Activated gamma-delta T cell (primary cell): ENCODE data around the gene GALNS.
"Not testable (repeated sequence)": the region's sequence is repeated elsewhere in the genome, so short reads cannot be mapped to it uniquely, and the experiment has no call there.

Experiments
- DNase-seq: peaks from one replicate; lab custom pipeline; 2025; lab: John Stamatoyannopoulos, UW
- total RNA-seq, 2 donors: gene quantifications; one replicate each; lab custom pipeline; 2026; lab: John Stamatoyannopoulos, UW

Gene GALNS, protein sequence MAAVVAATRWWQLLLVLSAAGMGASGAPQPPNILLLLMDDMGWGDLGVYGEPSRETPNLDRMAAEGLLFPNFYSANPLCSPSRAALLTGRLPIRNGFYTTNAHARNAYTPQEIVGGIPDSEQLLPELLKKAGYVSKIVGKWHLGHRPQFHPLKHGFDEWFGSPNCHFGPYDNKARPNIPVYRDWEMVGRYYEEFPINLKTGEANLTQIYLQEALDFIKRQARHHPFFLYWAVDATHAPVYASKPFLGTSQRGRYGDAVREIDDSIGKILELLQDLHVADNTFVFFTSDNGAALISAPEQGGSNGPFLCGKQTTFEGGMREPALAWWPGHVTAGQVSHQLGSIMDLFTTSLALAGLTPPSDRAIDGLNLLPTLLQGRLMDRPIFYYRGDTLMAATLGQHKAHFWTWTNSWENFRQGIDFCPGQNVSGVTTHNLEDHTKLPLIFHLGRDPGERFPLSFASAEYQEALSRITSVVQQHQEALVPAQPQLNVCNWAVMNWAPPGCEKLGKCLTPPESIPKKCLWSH
- total RNA-seq, result 42.7 to 55.1 reads per million in 2 donors

DNA sequence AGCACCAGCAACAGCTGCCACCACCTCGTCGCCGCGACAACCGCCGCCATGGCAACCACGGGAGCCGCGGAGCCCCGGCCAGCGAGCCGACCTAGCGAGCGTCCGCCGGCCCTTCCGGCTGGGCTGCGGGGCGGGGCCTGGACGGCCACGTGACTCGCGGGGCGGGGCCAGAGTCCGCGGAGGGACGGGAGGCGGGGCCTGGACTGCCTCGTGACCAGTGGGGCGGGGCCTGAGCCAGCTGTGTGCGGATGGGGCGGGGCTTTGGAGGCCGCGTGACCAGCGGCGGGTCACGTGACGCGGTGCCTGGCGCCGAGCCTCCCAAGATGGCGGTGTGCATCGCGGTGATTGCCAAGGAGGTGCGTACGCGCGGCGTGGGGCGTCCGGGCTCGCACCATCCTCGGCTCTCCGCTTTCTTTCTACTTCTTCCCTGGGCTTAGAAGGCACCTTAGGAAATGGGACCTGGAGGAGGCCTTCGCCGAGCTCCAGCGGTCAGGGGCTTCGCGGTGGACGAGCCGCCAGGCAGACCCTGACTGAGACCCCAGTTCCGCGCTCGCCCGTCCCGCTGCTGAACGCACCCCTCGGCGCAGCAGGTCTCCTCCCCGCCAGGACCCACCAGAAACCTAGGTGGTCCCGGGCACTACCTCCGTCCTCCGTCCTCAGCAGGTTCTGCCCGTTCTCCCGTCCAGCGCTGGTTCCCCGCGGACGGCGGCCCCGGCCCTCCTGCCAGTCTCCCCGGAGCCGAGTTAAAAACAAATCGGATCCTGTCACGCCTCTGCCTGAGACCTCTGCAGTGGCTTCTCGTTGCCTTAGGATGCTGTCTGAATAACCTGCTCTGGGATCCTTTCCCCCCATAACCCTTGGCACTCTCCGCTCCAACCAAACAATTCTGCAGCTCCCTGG is at the start of gene GALNS, which contains the start of gene TRAPPC2L:
Gene GALNS (minus strand): TSS at position 120 of the 900 bp plus-strand sequence. CDS start 70 bp downstream, at position 50.
Gene TRAPPC2L (plus strand): TSS at position 300 of the 900 bp plus-strand sequence. CDS start 24 bp downstream, at position 324.
- peak; percentile 97 for DNase-seq

DNA sequence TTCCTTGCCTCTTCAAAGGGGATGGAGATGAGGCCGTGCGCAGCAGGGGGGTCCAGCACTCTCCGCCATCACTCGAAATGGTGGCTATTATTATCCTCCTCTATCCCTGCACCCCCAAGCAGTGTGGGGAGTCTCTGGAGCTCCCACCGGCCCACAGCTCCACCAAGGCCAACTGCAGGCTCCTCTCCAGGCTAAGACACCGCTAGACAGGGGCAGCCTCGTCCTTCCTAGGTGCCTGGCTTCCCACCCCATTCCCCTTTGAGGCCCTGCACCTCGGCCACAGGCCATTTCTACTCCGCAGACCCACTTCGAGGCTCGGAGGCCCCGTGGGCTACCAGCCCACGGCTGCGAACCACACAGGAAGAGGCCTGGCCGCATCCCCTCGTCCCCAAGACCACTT is 49.3 kb upstream of the GALNS start:
- DNase-seq, result no peak

DNA sequence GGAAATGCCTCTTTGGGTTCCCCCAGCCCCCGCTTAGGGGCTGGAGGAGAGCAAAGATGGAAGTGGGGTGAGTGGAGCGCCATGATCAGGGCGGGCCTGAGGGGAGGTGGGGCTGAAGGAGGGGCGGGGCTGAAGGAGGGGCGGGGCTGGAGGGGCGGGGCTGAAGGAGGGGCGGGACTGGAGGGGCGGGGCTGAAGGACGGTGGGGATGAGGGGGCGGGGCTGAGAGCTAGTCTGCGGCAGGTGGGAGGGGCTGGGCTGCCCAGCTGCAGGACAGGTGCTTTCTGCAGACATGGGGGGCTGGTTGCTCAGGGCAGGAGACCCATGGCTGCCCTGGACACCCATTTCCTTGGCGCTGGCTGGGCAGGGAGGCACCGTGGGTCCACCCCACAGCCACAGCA is 48.8 kb upstream of the GALNS start:
- no peak for DNase-seq

DNA sequence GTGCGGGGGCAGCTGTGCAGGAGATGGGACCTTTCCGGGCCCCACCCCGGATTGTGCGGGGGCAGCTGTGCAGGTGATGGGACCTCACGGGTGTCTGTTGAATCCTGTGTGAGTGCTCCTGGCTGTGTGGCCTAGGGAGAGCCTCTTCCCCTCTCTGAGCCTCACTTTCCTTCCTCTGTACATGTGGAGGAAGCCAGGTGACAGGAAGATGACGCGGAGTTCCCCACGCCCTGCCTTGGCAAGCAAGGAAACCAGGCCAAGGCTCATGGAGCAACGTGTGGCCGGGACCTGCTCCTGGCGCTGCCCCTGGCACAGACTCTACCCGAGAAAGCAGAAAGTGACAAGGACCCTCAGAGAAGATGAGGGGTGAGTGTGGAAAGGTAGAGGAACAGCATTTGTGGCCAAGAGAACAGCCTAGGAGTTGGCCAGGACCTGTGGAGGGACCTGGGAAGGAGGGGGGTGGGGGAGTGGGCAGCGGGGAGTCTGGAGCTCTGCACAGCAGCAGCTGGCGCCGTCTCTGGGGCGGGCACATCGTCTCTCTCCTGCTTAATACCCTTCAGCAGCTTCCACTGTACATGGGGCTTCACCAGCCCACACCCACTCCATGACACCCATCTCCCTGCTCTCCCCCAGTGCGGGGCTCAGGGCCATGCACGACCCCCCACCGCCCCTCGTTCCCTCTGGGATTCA is 48.1 kb upstream of the GALNS start:
- no peak for DNase-seq

DNA sequence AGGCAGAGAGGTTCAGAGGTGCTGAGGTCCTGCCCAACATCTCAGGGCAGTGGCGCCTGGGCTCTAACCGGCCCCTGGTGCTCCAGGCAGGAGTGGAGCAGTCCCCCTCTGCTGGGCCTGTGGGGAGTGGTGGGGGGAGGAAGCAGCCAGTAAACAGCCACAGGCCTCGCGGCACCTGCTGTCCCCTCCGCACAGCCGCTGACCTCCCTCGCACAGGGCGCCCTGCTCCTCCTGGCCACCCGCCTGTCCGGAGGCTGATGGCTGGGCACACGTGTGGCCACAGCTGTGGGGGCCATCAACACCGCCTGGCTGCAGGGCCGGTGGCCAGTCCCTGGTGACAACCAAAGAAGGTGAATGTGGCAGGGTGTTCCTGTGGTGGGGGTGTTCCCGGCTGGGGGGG is 46.5 kb upstream of the GALNS start:
- DNase-seq, result no peak

DNA sequence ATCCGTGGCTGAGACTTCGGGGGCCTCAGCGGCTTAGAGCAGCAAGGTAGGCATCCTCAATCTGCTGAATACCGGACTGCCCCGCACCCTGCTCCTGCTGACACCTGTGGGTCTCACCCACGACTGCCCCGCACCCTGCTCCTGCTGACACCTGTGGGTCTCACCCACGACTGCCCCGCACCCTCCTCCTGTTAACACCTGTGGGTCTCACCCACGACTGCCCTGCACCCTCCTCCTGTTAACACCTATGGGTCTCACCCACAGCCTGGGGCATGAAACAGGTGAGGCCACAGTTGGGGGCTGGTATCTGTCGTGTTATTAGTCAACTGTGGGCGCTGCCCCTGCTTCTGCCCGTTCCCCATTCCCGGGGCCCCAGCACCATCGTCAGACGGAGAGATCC is 46.0 kb upstream of the GALNS start:
- DNase-seq, result no peak

DNA sequence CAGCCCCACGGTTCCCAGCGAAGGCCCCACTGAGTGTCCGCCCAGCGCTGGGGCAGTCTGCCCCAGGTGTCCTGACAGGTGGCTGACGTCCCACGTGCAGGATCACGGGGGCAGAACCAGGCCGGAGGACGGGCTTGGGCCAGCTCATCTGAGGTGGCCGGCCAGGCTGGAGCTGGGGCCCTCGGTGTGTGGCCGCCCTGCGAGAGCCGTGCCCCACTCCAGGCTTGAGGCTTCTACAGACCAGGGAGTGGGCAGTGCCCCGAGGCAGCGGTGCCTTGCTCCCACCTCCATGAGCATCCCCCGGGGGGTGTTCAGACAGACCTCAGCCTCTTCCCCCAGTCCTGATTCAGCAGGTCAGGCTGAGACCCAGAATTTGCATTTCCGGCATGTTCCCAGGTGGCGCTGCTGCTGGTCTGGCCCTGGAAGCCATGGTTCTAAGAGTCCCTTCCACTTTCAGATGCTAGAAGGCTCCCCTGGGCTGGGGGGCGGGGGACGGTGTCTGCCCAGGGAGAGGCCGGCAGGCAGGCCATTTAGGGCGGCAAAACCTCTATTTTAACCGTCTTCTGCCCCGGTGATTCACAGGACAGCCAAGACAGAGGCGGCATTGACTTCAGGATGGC is 45.1 kb upstream of the GALNS start:
- DNase-seq, result no peak

DNA sequence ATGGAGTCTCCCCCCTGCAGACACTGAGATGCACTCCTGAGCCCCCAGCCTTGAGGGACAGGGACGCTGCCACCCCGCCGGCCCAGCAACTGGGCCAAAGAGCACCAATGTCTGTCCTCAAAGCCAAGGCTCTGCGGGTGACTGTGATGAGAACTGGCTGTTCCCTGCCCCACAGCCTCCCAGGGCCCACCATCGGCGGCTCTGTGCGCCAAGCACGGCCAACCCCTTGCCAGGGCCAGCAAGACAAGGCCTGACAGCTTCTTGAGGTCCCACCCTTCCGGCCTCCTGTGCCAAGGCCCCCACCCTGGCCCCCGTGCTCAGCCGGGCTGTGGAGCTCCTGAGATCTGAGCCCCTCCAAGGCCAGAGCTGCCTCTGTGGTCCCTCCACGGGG is 43.9 kb upstream of the GALNS start:
- no peak for DNase-seq

DNA sequence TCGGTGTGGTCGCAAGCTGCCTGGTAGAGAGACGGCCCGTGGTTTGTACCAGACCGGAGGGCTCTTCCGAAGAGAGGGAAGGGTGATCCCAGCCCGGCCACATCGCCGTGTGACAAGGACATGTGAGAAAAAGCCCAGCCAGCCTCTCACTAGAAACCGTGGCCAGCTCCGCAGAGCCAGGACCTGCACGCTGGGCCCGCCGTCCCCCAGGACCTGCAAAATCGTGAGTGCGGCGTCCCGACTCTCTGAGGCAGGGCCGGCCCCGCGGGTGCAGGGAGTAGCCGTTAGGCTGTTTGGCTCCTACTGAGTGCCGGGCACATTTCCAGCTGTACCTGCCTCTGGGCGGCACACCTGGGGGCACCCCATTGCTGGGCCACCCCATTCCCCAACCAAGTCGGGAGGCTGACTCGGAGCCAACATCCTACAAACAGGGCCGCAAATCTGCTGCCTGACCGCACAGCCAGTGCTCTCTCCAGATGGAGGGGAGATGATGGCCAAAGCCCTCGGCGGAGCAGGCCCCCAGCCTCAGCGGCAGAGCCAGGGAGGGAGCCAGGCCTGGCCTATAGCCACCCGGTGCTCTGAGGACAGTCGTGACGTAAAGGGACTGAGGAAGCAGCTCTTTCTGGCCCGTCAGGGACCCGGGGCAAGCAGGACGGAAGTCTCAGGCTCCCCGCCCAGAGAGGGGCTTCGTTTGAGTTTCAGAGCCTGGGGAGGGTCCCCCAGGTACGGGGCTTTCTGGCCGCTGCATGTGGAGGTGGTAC is 43.3 kb upstream of the GALNS start:
- DNase-seq, result no peak

DNA sequence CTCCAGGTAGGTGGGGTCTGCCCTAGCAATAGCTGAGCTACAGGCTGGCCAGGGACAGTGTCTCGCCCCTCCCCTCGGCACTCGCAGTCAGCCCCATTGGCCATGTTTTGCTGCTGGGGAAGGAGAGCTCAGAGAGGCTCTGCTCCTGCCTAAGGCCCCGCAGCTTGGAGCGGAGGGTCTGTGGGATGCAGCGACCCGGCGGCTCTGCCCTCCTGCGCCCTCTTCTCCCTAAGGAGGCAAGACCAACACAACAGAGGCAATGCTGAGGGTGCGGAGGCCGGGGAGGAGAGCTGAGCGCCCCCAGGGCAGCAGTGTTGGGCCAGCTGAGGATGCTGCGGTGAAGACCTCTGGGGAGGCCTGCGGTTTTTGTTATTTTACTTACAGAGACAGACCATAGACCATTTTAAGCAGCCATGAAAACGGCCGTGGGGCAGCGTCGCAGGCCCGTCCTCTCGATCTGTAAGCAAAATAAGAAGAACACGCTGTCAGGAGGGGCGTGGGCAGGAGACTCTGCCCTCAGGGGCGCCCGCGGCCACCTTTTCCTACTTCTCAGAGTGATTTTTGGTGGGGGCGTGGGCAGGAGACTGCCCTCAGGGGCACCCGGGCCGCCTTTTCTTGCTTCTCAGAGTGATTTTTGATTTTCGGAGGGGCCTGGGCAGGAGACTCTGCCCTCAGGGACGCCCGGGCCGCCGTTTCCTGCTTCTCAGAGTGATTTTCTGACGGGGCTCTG is 41.1 kb upstream of the GALNS start:
- no peak for DNase-seq

DNA sequence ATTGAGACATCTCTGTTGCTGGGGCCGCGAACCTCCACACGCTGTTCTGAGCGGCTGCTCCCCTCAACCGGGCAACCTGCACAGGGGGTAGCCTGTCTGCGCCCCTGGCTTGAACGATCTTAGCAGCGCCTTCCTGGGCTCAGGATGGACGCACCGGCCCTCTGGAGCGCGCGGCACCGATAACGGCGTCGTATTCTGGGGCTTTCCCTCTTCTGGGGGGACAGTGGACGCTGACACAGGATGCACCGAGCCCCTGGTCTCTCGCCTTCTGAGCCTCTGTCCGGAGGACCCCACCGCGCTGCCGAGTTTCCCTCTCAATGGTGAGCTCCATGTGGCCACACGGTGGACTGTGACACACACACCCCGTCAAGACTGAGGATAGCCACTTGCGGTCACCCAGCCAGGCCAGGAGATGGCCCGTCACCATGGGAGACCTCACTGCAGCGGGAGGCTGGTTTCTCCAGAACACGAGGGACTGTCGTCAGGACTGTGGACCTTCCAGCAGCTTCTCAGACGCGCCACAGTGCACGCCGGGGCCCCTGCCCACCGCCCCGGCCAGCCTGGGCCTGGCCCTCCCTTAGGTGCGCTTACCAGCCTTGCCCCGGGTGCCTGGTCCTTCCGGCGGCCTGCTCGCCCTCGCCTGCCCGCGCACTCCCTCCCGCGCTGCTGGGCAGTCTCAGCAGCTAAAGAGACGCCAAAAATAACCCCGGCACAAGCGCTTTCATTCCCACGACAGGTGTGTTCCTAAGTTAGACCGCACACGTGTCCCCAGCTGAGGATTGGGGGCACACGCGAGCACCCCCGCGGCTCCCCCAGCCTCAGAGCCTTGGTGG is 39.7 kb upstream of the GALNS start:
- no peak for DNase-seq

DNA sequence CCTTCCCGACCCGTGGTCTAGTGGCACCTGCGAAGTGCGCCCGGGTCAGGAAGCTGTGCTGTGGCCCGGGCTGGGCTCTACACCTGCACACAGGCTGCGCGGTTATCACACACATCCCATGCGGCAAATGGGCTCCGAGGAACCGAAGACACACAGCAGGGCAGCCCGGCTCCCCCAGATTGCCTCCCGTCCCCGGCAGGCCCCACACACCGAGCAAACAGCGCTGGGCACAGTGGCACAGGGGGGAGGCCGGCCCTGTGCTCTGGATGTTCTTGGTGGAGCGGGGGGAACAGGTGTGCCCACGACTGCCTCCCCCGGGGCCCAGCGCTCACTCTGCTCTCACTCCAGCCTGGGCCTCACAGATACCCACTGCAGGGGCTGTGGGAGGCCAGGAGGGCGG is 38.6 kb upstream of the GALNS start:
- no peak for DNase-seq

DNA sequence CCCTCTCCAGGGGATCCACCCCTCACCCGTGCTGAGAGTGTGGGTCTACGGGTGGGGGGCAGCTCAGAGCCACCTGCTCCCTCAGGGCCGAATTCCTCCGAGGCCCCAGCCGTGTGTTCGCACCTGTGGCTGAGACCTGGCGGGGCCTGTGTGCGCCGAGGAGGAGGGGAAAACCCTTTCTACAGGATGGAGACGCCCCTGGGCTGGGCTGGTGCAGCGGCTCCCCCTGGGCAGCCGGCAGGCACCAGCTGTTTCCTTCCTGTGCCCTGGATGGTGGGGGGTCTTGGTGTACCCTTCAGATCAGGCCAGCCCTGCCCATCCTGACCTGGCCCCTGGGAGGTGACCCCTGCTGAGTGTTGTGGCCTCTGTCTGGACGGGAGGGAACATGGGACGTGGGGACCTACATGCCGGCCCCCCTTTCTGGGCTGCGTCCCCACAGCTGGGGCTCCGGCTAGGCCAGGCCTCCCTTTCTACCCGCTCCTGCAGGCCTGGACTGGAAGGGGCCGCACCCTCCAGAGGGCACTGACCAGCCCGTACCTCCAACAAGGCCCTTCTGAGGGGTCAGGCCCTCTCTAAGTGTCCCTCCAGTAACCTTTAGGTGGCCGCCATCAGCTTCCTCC is 38.0 kb upstream of the GALNS start:
- no peak for DNase-seq

DNA sequence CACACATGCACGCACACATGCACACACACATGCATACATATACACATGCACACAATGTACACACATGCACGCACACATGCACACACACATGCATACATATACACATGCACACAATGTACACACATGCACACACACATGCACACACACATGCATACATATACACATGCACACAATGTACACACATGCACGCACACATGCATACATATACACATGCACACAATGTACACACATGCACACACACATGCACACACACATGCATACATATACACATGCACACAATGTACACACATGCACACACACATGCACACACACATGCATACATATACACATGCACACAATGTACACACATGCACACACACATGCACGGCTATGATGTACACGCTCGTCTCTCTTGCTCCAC is 37.5 kb upstream of the GALNS start:
- DNase-seq, result not testable (repeated sequence)

DNA sequence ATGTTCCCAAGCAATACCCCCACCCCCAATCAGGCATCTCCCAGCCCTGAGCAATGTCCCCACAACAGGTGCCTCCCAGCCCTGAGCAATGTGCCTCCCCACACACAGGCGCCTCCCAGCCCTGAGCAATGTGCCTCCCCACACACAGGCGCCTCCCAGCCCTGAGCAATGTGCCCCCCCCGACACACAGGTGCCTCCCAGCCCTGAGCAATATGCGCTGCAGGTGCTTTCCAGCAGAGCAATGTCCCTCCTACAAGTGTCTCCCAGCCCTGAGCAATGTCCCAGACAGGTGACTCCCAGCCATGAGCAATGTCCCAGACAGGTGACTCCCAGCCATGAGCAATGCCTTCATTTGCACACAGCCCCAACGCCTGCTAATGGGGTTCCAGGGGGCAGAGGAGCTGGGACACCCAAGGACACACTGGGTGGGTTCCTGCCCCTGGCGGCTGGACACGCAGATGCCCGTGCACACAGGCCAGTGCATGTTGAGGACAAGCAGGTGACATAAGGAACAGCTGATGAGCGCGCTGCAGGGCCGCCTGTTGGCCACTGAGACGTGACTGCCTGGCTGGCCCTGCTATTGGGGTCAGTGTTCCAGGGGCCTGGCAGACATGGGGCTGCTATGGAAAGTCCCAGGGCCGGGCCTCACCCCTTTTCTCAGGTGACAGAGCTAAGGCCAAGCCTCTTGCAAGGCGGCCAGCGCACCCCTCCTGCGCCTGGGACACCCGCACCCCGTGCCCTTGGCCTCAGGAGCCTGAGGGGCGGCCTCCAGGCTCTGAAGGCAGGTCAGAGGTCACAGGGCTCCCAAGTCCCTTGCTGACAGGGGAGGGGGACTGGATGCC is 36.6 kb upstream of the GALNS start:
- no peak for DNase-seq

DNA sequence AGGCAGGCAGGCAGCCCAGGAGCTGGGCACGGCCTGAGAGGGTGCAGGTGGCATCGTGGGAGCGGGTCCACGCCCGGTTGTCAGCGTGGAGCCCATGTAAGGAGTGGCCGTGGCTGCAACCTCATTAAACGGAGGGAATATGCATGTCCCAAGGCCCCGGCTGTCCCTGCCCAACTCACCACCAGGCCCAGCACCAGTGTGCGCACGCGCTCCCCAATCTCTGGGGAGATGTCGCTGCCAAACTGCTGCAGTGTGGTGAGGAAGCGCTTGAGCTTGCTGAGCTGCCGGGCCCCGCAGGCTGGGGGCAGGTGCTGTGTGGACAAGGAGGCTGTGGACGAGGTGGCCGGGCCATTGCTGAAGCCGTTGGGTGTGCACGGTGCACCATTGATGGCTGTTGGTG is 35.3 kb upstream of the GALNS start:
- DNase-seq, result no peak

DNA sequence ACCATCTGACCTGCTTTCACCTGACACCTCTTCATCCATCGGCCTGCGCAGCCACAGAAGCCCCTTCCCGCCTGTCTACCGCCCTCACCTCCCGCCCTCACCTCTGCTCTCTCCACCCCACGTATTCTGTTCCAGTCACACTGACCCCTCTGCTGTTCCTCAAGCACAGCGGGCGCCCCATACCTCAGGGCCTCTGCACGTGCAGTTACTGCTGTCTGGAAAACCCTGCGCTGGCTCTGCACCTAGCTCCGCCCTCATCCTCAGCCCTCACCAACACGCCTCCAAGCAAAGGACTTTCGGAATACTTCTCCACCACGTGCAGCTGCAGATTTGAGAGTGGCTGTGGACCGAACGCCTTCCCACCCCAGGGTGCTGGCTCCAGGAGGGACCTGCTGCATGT is 34.3 kb upstream of the GALNS start:
- no peak for DNase-seq
